H1 (cell line): ENCODE results near the gene ADGRG1. TPM values are rescaled to one million over a fixed set of nuclear protein-coding genes. Genes with fewer than 3 reads are reported as not detected.

Experiments used
- CTCF ChIA-PET: fragments of 300-600 bp; sonication (Branson Sonifier 250); formaldehyde crosslinking; loops from one replicate; lab custom pipeline; 2021; ENCODE audit not compliant: partially characterized antibody; lab: Charles Lee
- POLR2A ChIA-PET: fragments of 300-600 bp; sonication (Branson Sonifier 250); formaldehyde crosslinking; loops from one replicate; lab custom pipeline; 2021; ENCODE audit warnings: inconsistent platforms; ENCODE audit not compliant: partially characterized antibody; lab: Charles Lee
- DNase-seq, 2 experiments: peaks; one replicate each; pipeline versions ENCODE4 v3.0.0 to v3.0.0-alpha.2; 2010 to 2022; ENCODE audit warnings: low spot score in 2 of 2, low read depth in 1 of 2, mixed read lengths in 1 of 2
- FAIRE-seq: peaks from 2 replicates; lab custom pipeline; 2011; peaks lifted over from hg19 to GRCh38; lab: Jason Lieb, UNC
- H2AFZ ChIP-seq: 2 replicates; pipeline ENCODE4 v1.8.1; 2012; ENCODE audit warnings: low read length, inconsistent platforms
- H2AK5ac ChIP-seq: 2 replicates; pipeline ENCODE4 v1.6.1; 2013; ENCODE audit warnings: low read depth, low read length
- H2BK120ac ChIP-seq: replicated peaks from 2 replicates; pipeline ENCODE3; 2013; ENCODE audit warnings: low read depth, low read length, inconsistent platforms
- H2BK12ac ChIP-seq: 2 replicates; pipeline ENCODE4 v1.6.1; 2013; ENCODE audit warnings: low read depth, low read length
- H2BK15ac ChIP-seq: 2 replicates; pipeline ENCODE4 v1.6.1; 2013; ENCODE audit warnings: low read length
- H2BK20ac ChIP-seq: 2 replicates; pipeline ENCODE4 v1.6.1; 2013; ENCODE audit warnings: low read length
- H2BK5ac ChIP-seq: 2 replicates; pipeline ENCODE4 v1.6.1; 2013; ENCODE audit warnings: low read depth, low read length
- H3K14ac ChIP-seq: 2 replicates; pipeline ENCODE4 v1.6.1; 2013; ENCODE audit warnings: inconsistent platforms; ENCODE audit not compliant: insufficient read length
- H3K18ac ChIP-seq: 2 replicates; pipeline ENCODE4 v1.6.1; 2013; ENCODE audit warnings: low read length; ENCODE audit errors: extremely low read depth
- H3K23ac ChIP-seq: 2 replicates; pipeline ENCODE4 v1.6.1; 2013; ENCODE audit warnings: inconsistent platforms; ENCODE audit not compliant: insufficient read length
- H3K23me2 ChIP-seq: 2 replicates; pipeline ENCODE4 v1.6.1; 2013; ENCODE audit warnings: low read depth, low read length
- H3K27ac ChIP-seq: 2 replicates; pipeline ENCODE4 v1.6.1; 2011; ENCODE audit warnings: low read depth, low read length, inconsistent platforms
- H3K27me3 ChIP-seq, 4 experiments: replicated peaks in 1 of 4; 1 replicate in 1 of 4; 2 replicates in 3 of 4; pipeline versions ENCODE4 v1.6.1 to v1.8.1; 2011 to 2013; ENCODE audit warnings: low read length in 3 of 4, mild to moderate bottlenecking in 3 of 4, inconsistent platforms in 2 of 4, mixed read lengths in 2 of 4, moderate library complexity in 1 of 4; ENCODE audit not compliant: control insufficient read depth in 3 of 4, insufficient read depth in 3 of 4; ENCODE audit errors: extremely low read depth in 1 of 4
- H3K36me3 ChIP-seq, 4 experiments: 2 replicates each; pipeline versions ENCODE4 v1.6.1 to v1.8.1; 2011 to 2013; ENCODE audit warnings: mild to moderate bottlenecking in 4 of 4, low read length in 3 of 4, moderate library complexity in 2 of 4, control low read depth in 1 of 4, inconsistent platforms in 1 of 4; ENCODE audit not compliant: insufficient read depth in 4 of 4, control insufficient read depth in 2 of 4
- H3K4ac ChIP-seq: replicated peaks from 2 replicates; pipeline ENCODE3; 2013; ENCODE audit warnings: low read length, low read depth, mixed read lengths, inconsistent platforms; ENCODE audit not compliant: insufficient read length
- H3K4me1 ChIP-seq, 4 experiments: replicated peaks in 1 of 4; 1 replicate in 1 of 4; 2 replicates in 3 of 4; pipeline versions ENCODE4 v1.6.1 to v1.8.1; 2011 to 2013; ENCODE audit warnings: low read length in 3 of 4, inconsistent platforms in 2 of 4, mixed read lengths in 1 of 4; ENCODE audit not compliant: insufficient read depth in 4 of 4, control insufficient read depth in 3 of 4
- H3K4me2 ChIP-seq, 2 experiments: 2 replicates each; pipeline versions ENCODE4 v1.6.1 to v1.8.1; 2011 to 2013; ENCODE audit warnings: low read depth in 2 of 2, low read length in 2 of 2, control low read depth in 1 of 2, inconsistent platforms in 1 of 2, mild to moderate bottlenecking in 1 of 2; ENCODE audit not compliant: insufficient read depth in 1 of 2
- H3K4me3 ChIP-seq, 4 experiments: fragments of 200-600, 300-600 bp in 1 of 4; sonication (generic), shearing (Covaris generic), sonication (Bioruptor Twin) in 1 of 4; 2 replicates each; pipeline versions ENCODE4 v1.5.1 to v1.8.1; 2011 to 2016; ENCODE audit warnings: low read length in 4 of 4, low read depth in 3 of 4, control low read depth in 2 of 4, inconsistent platforms in 2 of 4, mild to moderate bottlenecking in 2 of 4, mixed read lengths in 1 of 4, moderate library complexity in 1 of 4; ENCODE audit not compliant: insufficient read depth in 2 of 4; ENCODE audit errors: extremely low read depth in 1 of 4
- H3K56ac ChIP-seq: replicated peaks from 2 replicates; pipeline ENCODE3; 2013; ENCODE audit warnings: low read depth, mild to moderate bottlenecking, mixed read lengths, low read length, inconsistent platforms; ENCODE audit not compliant: insufficient read length
- H3K79me1 ChIP-seq: 2 replicates; pipeline ENCODE4 v1.6.1; 2013; ENCODE audit warnings: low read depth, low read length, control low read depth
- H3K79me2 ChIP-seq, 2 experiments: 2 replicates each; pipeline versions ENCODE4 v1.6.1 to v1.8.1; 2012 to 2013; ENCODE audit warnings: low read length in 2 of 2, mild to moderate bottlenecking in 2 of 2, inconsistent platforms in 1 of 2; ENCODE audit not compliant: insufficient read depth in 2 of 2, control insufficient read depth in 1 of 2
- H3K9ac ChIP-seq, 4 experiments: replicated peaks in 1 of 4; 1 replicate in 1 of 4; 2 replicates in 3 of 4; pipeline versions ENCODE4 v1.6.1 to v1.8.1; 2011 to 2013; ENCODE audit warnings: low read depth in 3 of 4, low read length in 3 of 4, control low read depth in 2 of 4, mild to moderate bottlenecking in 2 of 4, moderate library complexity in 2 of 4, inconsistent platforms in 1 of 4; ENCODE audit errors: extremely low read depth in 1 of 4
- H3K9me3 ChIP-seq, 2 experiments: 2 replicates each; pipeline versions ENCODE4 v1.6.1 to v1.8.1; 2012 to 2013; ENCODE audit warnings: mild to moderate bottlenecking in 2 of 2, moderate library complexity in 2 of 2, control low read depth in 1 of 2, inconsistent platforms in 1 of 2, low read depth in 1 of 2, low read length in 1 of 2, mixed read lengths in 1 of 2; ENCODE audit not compliant: insufficient read depth in 2 of 2
- H4K20me1 ChIP-seq, 2 experiments: replicated peaks in 1 of 2; 2 replicates each; pipeline versions ENCODE3 to v1.8.1; 2011 to 2013; ENCODE audit warnings: inconsistent platforms in 2 of 2, low read length in 2 of 2, mild to moderate bottlenecking in 1 of 2; ENCODE audit not compliant: insufficient read depth in 2 of 2, control insufficient read depth in 1 of 2
- H4K5ac ChIP-seq: 2 replicates; pipeline ENCODE4 v1.6.1; 2013; ENCODE audit warnings: low read length, low read depth, mixed read lengths, inconsistent platforms; ENCODE audit not compliant: insufficient read length
- H4K8ac ChIP-seq: 2 replicates; pipeline ENCODE4 v1.8.0; 2013; ENCODE audit warnings: mild to moderate bottlenecking, moderate library complexity, low read length, inconsistent platforms; ENCODE audit not compliant: insufficient read depth; ENCODE audit errors: extremely low read depth
- H4K91ac ChIP-seq: replicated peaks from 2 replicates; pipeline ENCODE3; 2013; ENCODE audit warnings: low read length, mixed read lengths, inconsistent platforms; ENCODE audit not compliant: insufficient read length
- BCL11A ChIP-seq, 2 experiments: IDR thresholded peaks; one replicate each; pipeline ENCODE4 v1.6.1; 2011; ENCODE audit warnings: low read depth in 2 of 2, low read length in 2 of 2, mild to moderate bottlenecking in 2 of 2
- CBX8 ChIP-seq: fragments of 300-800, 300-1000 bp; sonication (generic); IDR thresholded peaks from 2 replicates; pipeline ENCODE4 v1.7.1; 2016; ENCODE audit warnings: low read depth, low read length, borderline replicate concordance
- TCF12 ChIP-seq: IDR thresholded peaks from 2 replicates; pipeline ENCODE4 v1.6.1; 2011; ENCODE audit warnings: low read depth, mild to moderate bottlenecking, low read length
- WGBS, 2 experiments: shearing (Covaris generic) in 1 of 2; methylation state at CpG; one replicate each; pipeline versions ENCODE4 v1.1.6 to v1.1.7; 2013 to 2015; ENCODE audit warnings: low lambda C conversion rate in 2 of 2, mixed read lengths in 2 of 2, inconsistent platforms in 1 of 2, low coverage in 1 of 2, missing lambda C conversion rate in 1 of 2; ENCODE audit not compliant: insufficient replicate concordance in 2 of 2, insufficient coverage in 1 of 2, insufficient read length in 1 of 2; ENCODE audit errors: extremely low coverage in 1 of 2, missing lambda C conversion rate in 1 of 2; 5-methylcytosine and 5-hydroxymethylcytosine counted together
- polyA plus RNA-seq, 7 experiments: library from polyadenylated mRNA; depleted of rRNA in 3 of 7; stranded (reverse) in 5 of 7; unstranded in 2 of 7; fragments of >200 nt in 5 of 7; fragments of 200-250 nt in 2 of 7; gene quantifications; 1 replicate in 5 of 7; 2 replicates in 1 of 7; 4 replicates in 1 of 7; pipeline versions ENCODE4 v1.2.1 to v1.2.3, GENCODE V29; 2011 to 2013; ENCODE audit warnings: missing spikeins in 2 of 7, mixed read lengths in 2 of 7
- total RNA-seq: library from RNA; stranded (reverse); fragmentation: NEBNext Ultra II Directional; extraction: Animal tissue kit (Norgen Biotek cat#: 25700); gene quantifications from 2 replicates; pipeline ENCODE4 v1.2.1, GENCODE V29; 2021

The ADGRG1 gene
- total and polyA plus RNA-seq, 2 of the 8 experiments (the other 6 are each of a cell fraction or from before 2014, with no cell fraction given) = 1.3 to 2.6 TPM

GRCh38 chr16:57661510-57661909 lies 33.1 kb downstream of the ADGRG1 start:
- no peak overlapping the region for H4K5ac ChIP-seq
- POLR2A ChIA-PET = no interaction called here
- TF ChIP-seq BCL11A (IDR thresholded peaks at IDR 0.05; ENCODE audit: low read depth in 2 of 2, low read length in 2 of 2) (no peak), CBX8 (no peak), TCF12 (no peak)
- H3K79me2 ChIP-seq = no peaks in the 10 kb centered on the region
- H3K56ac ChIP-seq = no peak overlapping the region
- H2BK20ac ChIP-seq = no peak overlapping the region
- H2AK5ac ChIP-seq = no peak overlapping the region
- no peak overlapping the region for H3K18ac ChIP-seq
- no peak overlapping the region for H2BK15ac ChIP-seq
- H3K14ac ChIP-seq = no peak overlapping the region
- FAIRE-seq (no peak), DNase-seq (no peak)
- H4K20me1 ChIP-seq = no peaks in the 10 kb centered on the region
- 78% methylated on average over 7 of the region's 7 CpGs; no CpG with 5 or more reads in 1 of the 2 experiments for WGBS, 2 experiments
- H2BK5ac ChIP-seq = no peak overlapping the region
- no peak overlapping the region for H2AFZ ChIP-seq
- H3K27me3 ChIP-seq = no peaks in the 10 kb centered on the region
- no peak overlapping the region; the same call in 1 of the 2 replicates for H2BK12ac ChIP-seq
- no peaks in the 10 kb centered on the region for H3K79me1 ChIP-seq
- no peak overlapping the region for H4K8ac ChIP-seq
- H3K36me3 ChIP-seq = no peaks in the 10 kb centered on the region
- no peak overlapping the region for H3K9ac ChIP-seq
- CTCF ChIA-PET = interaction anchor here (1.0 to 1.6 kb wide), 2 partner anchors 12 to 66 kb away, joined by 4 to 6 read pairs; no protein-coding TSS in a partner anchor
- no peak overlapping the region for H3K4me2 ChIP-seq
- no peaks in the 10 kb centered on the region; a peak in 1 of 7 replicates for H3K4me1 ChIP-seq
- H4K91ac ChIP-seq = no peak overlapping the region
- H3K23ac ChIP-seq = no peak overlapping the region
- no peaks in the 10 kb centered on the region for H3K9me3 ChIP-seq
- H3K4me3 ChIP-seq = no peak overlapping the region
- H3K4ac ChIP-seq = no peak overlapping the region
- no peak overlapping the region for H2BK120ac ChIP-seq
- no peak overlapping the region for H3K27ac ChIP-seq
- no peaks in the 10 kb centered on the region for H3K23me2 ChIP-seq
